ENCODE results near the gene AHCYL2. TPM values are rescaled to one million over a fixed set of nuclear protein-coding genes. Genes with fewer than 3 reads are reported as not detected.

The AHCYL2 gene
- total and polyA plus RNA-seq, 2 experiments from 2014 or later: 7.8 to 29.4 TPM

DNA sequence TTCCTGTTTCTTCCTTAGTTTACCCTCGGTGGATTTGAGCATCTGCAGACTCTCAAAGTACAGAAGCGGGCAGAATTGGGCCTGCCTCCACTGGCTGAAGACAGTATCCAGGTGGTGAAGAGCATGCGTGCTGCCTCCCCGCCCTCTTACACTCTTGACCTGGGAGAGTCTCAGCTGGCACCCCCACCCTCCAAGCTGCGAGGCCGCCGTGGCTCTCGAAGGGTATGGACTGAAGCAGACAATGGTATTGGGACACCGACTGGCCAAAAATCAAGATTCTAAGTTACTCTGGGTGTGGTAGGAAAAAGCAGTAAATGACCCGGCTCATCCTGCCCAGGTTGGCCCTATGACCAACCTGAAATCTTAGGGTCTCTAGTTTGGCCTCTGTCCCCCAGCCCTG, 231.6 kb downstream of the AHCYL2 start (continued):
- no peak for TF ChIP-seq NANOG (IDR thresholded peaks at IDR 0.05; ENCODE audit: borderline replicate concordance)
- TF ChIP-seq EZH2phosphoT487 (IDR thresholded peaks at IDR 0.05; ENCODE audit: unreplicated experiment): no peak
- TF ChIP-seq, protein P1, sequence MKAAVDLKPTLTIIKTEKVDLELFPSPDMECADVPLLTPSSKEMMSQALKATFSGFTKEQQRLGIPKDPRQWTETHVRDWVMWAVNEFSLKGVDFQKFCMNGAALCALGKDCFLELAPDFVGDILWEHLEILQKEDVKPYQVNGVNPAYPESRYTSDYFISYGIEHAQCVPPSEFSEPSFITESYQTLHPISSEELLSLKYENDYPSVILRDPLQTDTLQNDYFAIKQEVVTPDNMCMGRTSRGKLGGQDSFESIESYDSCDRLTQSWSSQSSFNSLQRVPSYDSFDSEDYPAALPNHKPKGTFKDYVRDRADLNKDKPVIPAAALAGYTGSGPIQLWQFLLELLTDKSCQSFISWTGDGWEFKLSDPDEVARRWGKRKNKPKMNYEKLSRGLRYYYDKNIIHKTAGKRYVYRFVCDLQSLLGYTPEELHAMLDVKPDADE (IDR thresholded peaks at IDR 0.05): no peak
- TF ChIP-seq STAT1 (IDR thresholded peaks at IDR 0.05; ENCODE audit: unreplicated experiment): no peak
- no peak for TF ChIP-seq EZH2 (IDR thresholded peaks at IDR 0.05; ENCODE audit: low read depth, unreplicated experiment)
- no peak for TF ChIP-seq ZNF331 (CRISPR knock-in tag; IDR thresholded peaks at IDR 0.05; ENCODE audit: low read depth)
- no peak for TF ChIP-seq JUNB (IDR thresholded peaks at IDR 0.05; ENCODE audit: unreplicated experiment)

DNA sequence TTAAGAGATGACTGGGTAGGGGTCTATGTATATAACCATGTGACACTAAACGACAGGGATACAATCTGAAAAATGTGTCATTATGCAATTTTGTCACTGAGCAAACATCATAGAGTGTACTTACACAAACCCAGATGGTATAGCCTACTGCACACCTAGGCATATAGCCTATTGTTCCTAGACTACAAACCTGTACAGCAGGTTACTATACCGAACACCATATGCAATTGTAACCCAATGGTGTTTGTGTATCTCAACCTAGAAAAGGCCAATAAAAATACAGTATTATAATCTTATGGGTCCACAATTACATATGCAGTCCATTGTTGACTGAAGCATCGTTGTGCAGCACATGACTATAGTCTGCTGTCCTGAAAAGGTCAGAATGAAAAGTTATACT, 232.3 kb downstream of the AHCYL2 start:
- H4K20me1 ChIP-seq (replicated peaks; ENCODE audit: insufficient read depth): no peaks in the 10 kb centered on the region
- H3K36me3 ChIP-seq (ENCODE audit: insufficient read depth): peaks cover 18% of the 10 kb centered on the region
- ATAC-seq (no peak), DNase-seq (ENCODE audit: low spot score) (no peak)
- H3F3A ChIP-seq (replicated peaks; ENCODE audit: low read depth): no peaks in the 10 kb centered on the region
- H3K4me2 ChIP-seq: no peak overlapping the region
- no peaks in the 10 kb centered on the region for H3K9me2 ChIP-seq (ENCODE audit: insufficient read depth)
- H3K79me2 ChIP-seq (replicated peaks; ENCODE audit: insufficient read depth): no peaks in the 10 kb centered on the region
- H3K4me1 Mint-ChIP-seq: no peaks in the 10 kb centered on the region
- H2AFZ ChIP-seq: no peak overlapping the region
- no peaks in the 10 kb centered on the region for H3K9me3 Mint-ChIP-seq
- no peak overlapping the region for H3K4me3 ChIP-seq
- H3K27ac ChIP-seq (ENCODE audit: low read depth): no peak overlapping the region
- no peaks in the 10 kb centered on the region for H3K27me3 ChIP-seq (ENCODE audit: insufficient read depth)
- peaks cover 1% of the 10 kb centered on the region for H3K27me3 Mint-ChIP-seq (ENCODE audit: insufficient read depth, low read depth, poor library complexity)
- H3K36me3 Mint-ChIP-seq (ENCODE audit: low read depth): peaks cover 8% of the 10 kb centered on the region
- H3K4me1 ChIP-seq (ENCODE audit: insufficient read depth): no peaks in the 10 kb centered on the region
- H3K4me3 Mint-ChIP-seq: no peak overlapping the region
- no peak overlapping the region for H3K27ac Mint-ChIP-seq
- TF ChIP-seq ZNF331 (CRISPR knock-in tag; IDR thresholded peaks at IDR 0.05; ENCODE audit: low read depth) (no peak), CREB1 (CRISPR knock-in tag; IDR thresholded peaks at IDR 0.05; ENCODE audit: low read depth) (no peak), STAT1 (IDR thresholded peaks at IDR 0.05; ENCODE audit: unreplicated experiment) (no peak), POLR2AphosphoS5 (IDR thresholded peaks at IDR 0.05; ENCODE audit: low read depth) (no peak), EZH2phosphoT487 (IDR thresholded peaks at IDR 0.05; ENCODE audit: unreplicated experiment) (no peak), JUNB (IDR thresholded peaks at IDR 0.05; ENCODE audit: unreplicated experiment) (no peak), NANOG (IDR thresholded peaks at IDR 0.05; ENCODE audit: borderline replicate concordance) (no peak), ZNF114 (CRISPR knock-in tag; IDR thresholded peaks at IDR 0.05) (no peak)
- TF ChIP-seq, protein P2, sequence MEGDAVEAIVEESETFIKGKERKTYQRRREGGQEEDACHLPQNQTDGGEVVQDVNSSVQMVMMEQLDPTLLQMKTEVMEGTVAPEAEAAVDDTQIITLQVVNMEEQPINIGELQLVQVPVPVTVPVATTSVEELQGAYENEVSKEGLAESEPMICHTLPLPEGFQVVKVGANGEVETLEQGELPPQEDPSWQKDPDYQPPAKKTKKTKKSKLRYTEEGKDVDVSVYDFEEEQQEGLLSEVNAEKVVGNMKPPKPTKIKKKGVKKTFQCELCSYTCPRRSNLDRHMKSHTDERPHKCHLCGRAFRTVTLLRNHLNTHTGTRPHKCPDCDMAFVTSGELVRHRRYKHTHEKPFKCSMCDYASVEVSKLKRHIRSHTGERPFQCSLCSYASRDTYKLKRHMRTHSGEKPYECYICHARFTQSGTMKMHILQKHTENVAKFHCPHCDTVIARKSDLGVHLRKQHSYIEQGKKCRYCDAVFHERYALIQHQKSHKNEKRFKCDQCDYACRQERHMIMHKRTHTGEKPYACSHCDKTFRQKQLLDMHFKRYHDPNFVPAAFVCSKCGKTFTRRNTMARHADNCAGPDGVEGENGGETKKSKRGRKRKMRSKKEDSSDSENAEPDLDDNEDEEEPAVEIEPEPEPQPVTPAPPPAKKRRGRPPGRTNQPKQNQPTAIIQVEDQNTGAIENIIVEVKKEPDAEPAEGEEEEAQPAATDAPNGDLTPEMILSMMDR (conservative IDR thresholded peaks at IDR 0.05; ENCODE audit: low read depth in 2 of 2): no peak
- TF ChIP-seq, protein P1 (IDR thresholded peaks at IDR 0.05): no peak
- TF ChIP-seq, protein P3, sequence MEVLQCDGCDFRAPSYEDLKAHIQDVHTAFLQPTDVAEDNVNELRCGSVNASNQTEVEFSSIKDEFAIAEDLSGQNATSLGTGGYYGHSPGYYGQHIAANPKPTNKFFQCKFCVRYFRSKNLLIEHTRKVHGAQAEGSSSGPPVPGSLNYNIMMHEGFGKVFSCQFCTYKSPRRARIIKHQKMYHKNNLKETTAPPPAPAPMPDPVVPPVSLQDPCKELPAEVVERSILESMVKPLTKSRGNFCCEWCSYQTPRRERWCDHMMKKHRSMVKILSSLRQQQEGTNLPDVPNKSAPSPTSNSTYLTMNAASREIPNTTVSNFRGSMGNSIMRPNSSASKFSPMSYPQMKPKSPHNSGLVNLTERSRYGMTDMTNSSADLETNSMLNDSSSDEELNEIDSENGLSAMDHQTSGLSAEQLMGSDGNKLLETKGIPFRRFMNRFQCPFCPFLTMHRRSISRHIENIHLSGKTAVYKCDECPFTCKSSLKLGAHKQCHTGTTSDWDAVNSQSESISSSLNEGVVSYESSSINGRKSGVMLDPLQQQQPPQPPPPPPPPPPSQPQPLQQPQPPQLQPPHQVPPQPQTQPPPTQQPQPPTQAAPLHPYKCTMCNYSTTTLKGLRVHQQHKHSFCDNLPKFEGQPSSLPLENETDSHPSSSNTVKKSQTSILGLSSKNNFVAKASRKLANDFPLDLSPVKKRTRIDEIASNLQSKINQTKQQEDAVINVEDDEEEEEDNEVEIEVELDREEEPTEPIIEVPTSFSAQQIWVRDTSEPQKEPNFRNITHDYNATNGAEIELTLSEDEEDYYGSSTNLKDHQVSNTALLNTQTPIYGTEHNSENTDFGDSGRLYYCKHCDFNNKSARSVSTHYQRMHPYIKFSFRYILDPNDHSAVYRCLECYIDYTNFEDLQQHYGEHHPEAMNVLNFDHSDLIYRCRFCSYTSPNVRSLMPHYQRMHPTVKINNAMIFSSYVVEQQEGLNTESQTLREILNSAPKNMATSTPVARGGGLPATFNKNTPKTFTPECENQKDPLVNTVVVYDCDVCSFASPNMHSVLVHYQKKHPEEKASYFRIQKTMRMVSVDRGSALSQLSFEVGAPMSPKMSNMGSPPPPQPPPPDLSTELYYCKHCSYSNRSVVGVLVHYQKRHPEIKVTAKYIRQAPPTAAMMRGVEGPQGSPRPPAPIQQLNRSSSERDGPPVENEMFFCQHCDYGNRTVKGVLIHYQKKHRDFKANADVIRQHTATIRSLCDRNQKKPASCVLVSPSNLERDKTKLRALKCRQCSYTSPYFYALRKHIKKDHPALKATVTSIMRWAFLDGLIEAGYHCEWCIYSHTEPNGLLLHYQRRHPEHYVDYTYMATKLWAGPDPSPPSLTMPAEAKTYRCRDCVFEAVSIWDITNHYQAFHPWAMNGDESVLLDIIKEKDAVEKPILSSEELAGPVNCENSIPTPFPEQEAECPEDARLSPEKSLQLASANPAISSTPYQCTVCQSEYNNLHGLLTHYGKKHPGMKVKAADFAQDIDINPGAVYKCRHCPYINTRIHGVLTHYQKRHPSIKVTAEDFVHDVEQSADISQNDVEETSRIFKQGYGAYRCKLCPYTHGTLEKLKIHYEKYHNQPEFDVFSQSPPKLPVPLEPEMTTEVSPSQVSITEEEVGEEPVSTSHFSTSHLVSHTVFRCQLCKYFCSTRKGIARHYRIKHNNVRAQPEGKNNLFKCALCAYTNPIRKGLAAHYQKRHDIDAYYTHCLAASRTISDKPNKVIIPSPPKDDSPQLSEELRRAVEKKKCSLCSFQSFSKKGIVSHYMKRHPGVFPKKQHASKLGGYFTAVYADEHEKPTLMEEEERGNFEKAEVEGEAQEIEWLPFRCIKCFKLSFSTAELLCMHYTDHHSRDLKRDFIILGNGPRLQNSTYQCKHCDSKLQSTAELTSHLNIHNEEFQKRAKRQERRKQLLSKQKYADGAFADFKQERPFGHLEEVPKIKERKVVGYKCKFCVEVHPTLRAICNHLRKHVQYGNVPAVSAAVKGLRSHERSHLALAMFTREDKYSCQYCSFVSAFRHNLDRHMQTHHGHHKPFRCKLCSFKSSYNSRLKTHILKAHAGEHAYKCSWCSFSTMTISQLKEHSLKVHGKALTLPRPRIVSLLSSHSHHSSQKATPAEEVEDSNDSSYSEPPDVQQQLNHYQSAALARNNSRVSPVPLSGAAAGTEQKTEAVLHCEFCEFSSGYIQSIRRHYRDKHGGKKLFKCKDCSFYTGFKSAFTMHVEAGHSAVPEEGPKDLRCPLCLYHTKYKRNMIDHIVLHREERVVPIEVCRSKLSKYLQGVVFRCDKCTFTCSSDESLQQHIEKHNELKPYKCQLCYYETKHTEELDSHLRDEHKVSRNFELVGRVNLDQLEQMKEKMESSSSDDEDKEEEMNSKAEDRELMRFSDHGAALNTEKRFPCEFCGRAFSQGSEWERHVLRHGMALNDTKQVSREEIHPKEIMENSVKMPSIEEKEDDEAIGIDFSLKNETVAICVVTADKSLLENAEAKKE (CRISPR knock-in tag; IDR thresholded peaks at IDR 0.05): no peak

All from GM23338 (cell line).